ENCODE measurements around the gene GPR26.

The GPR26 gene

GRCh38 chr10:123666318-123667236 lies at the start of gene GPR26:
GPR26 (plus strand) TSS chr10:123666355; CDS start chr10:123666408, 53 bp downstream.
- FAIRE-seq = no peak

GRCh38 chr10:123618224-123618623 lies 47.9 kb upstream of the GPR26 start:
- no peak for FAIRE-seq

GRCh38 chr10:123619067-123619855 lies 46.9 kb upstream of the GPR26 start:
- no peak for FAIRE-seq

- FAIRE-seq = no peak
Observed at GRCh38 chr10:123620621-123621020, 45.5 kb upstream of the GPR26 start.

- no peak for FAIRE-seq
Observed at GRCh38 chr10:123621492-123621891, 44.7 kb upstream of the GPR26 start.

- no peak for FAIRE-seq
Observed at GRCh38 chr10:123621916-123622315, 44.2 kb upstream of the GPR26 start.

GRCh38 chr10:123622381-123622780 lies 43.8 kb upstream of the GPR26 start:
- FAIRE-seq = no peak

GRCh38 chr10:123624086-123624485 lies 42.1 kb upstream of the GPR26 start:
- no peak for FAIRE-seq

GRCh38 chr10:123633106-123633505 lies 33.0 kb upstream of the GPR26 start:
- FAIRE-seq = no peak

GRCh38 chr10:123633636-123634035 lies 32.5 kb upstream of the GPR26 start:
- no peak for FAIRE-seq

GRCh38 chr10:123634221-123634620 lies 31.9 kb upstream of the GPR26 start:
- FAIRE-seq = no peak

GRCh38 chr10:123635131-123635530 lies 31.0 kb upstream of the GPR26 start:
- no peak for FAIRE-seq

- no peak for FAIRE-seq
Observed at GRCh38 chr10:123635745-123636144, 30.4 kb upstream of the GPR26 start.

- no peak for FAIRE-seq
Observed at GRCh38 chr10:123636598-123637325, 29.4 kb upstream of the GPR26 start.

- no peak for FAIRE-seq
Observed at GRCh38 chr10:123637326-123637880, 28.8 kb upstream of the GPR26 start.

- no peak for FAIRE-seq
Observed at GRCh38 chr10:123639131-123639530, 27.0 kb upstream of the GPR26 start.

- no peak for FAIRE-seq
Observed at GRCh38 chr10:123640016-123640535, 26.1 kb upstream of the GPR26 start.

GRCh38 chr10:123642293-123642692 lies 23.9 kb upstream of the GPR26 start:
- FAIRE-seq = no peak

- FAIRE-seq = no peak
Observed at GRCh38 chr10:123642697-123643096, 23.5 kb upstream of the GPR26 start.

GRCh38 chr10:123643315-123643714 lies 22.8 kb upstream of the GPR26 start:
- no peak for FAIRE-seq

GRCh38 chr10:123645016-123645415 lies 21.1 kb upstream of the GPR26 start:
- FAIRE-seq = no peak

- no peak for FAIRE-seq
Observed at GRCh38 chr10:123645615-123646014, 20.5 kb upstream of the GPR26 start.

Data from colon (tissue), 2 donors.